ENCODE results near the gene BEND4.

Gene BEND4

DNA sequence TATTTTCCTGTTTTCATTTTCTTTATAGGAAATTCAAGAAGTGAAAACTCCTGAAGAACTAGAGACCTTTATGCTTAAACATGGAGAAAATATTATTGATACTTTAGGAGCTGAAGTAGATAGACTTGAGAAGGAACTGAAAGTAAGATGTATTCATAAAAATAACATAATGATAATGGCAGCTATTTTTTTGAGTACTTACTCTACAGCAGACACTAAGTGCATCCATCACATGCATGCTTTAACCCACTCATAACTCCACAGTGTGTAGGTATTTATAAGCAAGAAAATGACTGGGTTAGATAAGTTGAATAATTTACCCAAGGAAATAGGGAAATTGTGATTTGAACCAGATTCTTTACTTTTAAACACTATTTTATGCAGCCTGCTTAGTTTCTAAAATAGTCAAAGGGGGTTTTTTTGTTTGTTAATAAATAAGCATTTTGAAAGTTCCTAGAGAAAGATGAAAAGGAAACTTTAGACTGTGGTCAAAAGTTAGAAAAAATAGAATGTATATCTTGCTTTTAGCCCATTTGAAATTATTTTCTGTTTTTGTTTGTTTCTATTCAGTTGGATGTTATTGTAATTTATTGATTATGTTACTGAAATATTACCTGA, 74.2 kb downstream of the BEND4 start:
- no peak for TF ChIP-seq JUND (IDR thresholded peaks at IDR 0.05; ENCODE audit: low read depth)
- in situ Hi-C loops (cut with HindIII; ENCODE audit: low pct_unique_long_range_greater_than_20kb, low sequenced_read_pairs) = no loop called here

DNA sequence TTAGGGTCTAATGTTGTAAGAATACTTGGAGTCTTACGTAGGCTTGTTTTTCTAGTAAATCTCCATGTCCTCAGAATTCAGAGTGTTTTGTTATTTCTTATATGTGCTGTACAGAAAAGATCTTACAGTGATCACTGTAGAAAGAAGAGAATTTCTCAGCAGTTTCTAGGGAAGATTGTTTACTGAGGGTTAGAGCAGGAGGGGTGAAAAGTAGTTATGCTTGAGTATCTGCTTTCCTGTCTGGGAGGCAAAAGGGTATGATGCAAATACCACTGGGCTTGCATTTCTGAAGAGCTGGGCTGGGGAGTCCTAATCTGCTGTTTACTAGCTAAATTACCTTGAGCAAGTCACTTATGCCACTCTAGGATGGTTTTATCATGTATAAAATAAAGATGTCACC, 78.2 kb downstream of the BEND4 start:
- in situ Hi-C loops (cut with HindIII; ENCODE audit: low pct_unique_long_range_greater_than_20kb, low sequenced_read_pairs) = no loop called here

More for the DNA sequence above, 74.2 kb downstream of the BEND4 start:
- DNase-seq (ENCODE audit: low read depth in 1 of 2, low spot score in 1 of 2) = no peak

DNA sequence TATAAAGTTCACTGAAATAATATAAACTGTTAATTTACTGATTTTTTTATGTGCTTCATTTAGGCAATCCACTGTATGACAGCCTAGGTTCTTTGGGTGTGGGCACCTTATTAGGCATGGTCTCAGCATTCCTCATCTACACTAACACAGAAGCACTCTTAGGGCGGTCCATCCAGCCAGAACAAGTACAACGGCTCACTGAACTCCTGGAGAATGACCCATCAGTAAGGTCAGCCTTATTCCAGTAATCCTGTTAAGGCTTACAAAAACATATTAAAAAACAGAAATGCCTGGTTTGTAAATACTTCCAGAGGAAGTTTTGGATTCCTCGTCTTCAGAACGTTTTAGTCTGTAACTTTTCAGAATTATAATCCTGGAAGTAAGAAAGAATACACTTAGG, 82.0 kb downstream of the BEND4 start:
- in situ Hi-C loops (cut with HindIII; ENCODE audit: low pct_unique_long_range_greater_than_20kb, low sequenced_read_pairs) = no loop called here
- no peak for TF ChIP-seq JUND (IDR thresholded peaks at IDR 0.05; ENCODE audit: low read depth)
- DNase-seq (ENCODE audit: low read depth in 1 of 2, low spot score in 1 of 2) = no peak

More for the DNA sequence above, 78.2 kb downstream of the BEND4 start:
- no peak for TF ChIP-seq JUND (IDR thresholded peaks at IDR 0.05; ENCODE audit: low read depth)
- peak in 1 of 2 experiments; percentile 16 for DNase-seq (ENCODE audit: low read depth in 1 of 2, low spot score in 1 of 2)

DNA sequence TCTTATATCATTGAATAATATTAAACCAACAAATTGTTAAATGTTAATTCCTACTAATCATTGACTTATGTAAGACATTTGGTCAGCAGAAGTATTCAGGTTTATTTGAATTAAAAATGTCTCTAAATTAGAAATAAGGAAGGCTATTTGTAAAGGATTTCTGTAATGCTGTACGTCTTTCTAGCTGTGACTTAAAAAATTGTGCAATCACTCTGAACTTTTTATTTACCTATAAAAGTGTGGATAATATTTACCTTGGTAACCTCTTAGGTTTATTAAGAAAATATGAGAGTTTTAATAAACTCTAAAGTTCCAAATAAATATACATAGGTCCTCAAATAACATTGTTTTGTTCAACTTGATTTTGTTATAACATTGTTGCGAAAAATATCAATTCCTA, 85.2 kb downstream of the BEND4 start:
- no peak for DNase-seq (ENCODE audit: low read depth in 1 of 2, low spot score in 1 of 2)
- no peak for TF ChIP-seq JUND (IDR thresholded peaks at IDR 0.05; ENCODE audit: low read depth)
- in situ Hi-C loops (cut with HindIII; ENCODE audit: low pct_unique_long_range_greater_than_20kb, low sequenced_read_pairs) = no loop called here

DNA sequence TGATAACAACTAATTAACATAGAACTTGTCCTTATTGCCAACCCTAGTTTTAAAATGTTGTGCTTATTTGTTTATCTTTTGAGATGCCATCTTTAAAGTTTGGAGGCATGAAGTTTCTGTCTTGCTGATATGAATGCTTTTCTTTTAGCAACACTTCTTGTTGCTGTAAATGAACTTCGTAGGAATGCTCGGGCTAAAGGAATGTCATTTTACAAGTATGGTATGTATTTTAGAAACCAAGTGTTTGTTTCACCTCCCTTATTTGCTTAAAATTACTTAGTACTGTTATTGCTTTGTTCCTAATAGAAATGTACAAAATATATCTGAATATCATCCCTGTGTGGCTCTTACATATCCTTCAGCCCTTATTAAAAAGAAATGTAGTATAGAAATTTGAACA, 86.1 kb downstream of the BEND4 start:
- in situ Hi-C loops (cut with HindIII; ENCODE audit: low pct_unique_long_range_greater_than_20kb, low sequenced_read_pairs) = no loop called here
- peak in 1 of 2 experiments; percentile 34 for DNase-seq (ENCODE audit: low read depth in 1 of 2, low spot score in 1 of 2)
- TF ChIP-seq JUND (IDR thresholded peaks at IDR 0.05; ENCODE audit: low read depth) = no peak

All from T47D (cell line).